ENCODE measurements around the gene FMNL3.

FMNL3 gene

DNA sequence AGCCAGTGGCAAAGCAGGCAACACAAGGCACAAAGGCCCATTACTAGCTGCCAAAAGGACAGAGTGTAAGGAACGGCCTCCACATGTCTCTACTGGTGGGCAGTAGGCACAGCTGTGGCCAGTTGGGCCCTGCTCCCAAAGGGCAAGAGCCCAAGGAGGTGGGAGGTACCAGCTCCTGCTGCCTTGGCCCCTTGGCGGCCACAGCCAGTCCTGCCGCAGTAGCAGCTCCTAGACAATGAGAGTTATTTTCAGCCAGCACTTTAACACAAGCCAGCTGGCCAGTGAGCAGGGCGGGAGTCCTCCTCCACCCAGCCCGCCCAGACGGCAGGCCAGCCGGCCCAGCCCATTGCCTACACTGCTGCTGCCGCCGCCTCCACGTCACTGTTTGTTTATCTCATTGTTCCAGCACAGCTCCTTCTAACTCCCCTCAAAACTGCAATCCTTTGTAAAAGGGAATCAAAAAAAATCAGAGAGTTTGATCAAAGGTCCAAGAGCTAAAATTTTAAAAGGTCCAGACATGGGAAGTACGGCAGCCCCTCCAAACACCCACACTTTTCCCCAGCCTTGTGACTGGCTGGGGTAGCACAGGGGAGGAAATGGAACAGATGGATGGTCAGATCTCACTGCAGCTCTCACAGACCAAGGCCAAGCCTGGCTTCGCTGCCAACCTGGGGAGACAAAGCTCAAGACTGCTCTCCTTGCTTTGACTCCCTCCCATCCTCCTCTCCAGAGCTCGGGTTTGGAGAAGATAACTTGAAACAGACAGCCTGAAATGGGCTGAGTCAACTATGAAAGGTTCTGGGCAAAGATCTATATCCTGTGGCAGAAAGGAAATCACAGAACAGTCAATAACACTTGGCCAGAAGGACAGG, 33.5 kb downstream of the FMNL3 start:
- no peak for DNase-seq

- no peak for DNase-seq
Measured at GRCh38 chr12:49672301-49673217, 34.6 kb downstream of the FMNL3 start.

DNA sequence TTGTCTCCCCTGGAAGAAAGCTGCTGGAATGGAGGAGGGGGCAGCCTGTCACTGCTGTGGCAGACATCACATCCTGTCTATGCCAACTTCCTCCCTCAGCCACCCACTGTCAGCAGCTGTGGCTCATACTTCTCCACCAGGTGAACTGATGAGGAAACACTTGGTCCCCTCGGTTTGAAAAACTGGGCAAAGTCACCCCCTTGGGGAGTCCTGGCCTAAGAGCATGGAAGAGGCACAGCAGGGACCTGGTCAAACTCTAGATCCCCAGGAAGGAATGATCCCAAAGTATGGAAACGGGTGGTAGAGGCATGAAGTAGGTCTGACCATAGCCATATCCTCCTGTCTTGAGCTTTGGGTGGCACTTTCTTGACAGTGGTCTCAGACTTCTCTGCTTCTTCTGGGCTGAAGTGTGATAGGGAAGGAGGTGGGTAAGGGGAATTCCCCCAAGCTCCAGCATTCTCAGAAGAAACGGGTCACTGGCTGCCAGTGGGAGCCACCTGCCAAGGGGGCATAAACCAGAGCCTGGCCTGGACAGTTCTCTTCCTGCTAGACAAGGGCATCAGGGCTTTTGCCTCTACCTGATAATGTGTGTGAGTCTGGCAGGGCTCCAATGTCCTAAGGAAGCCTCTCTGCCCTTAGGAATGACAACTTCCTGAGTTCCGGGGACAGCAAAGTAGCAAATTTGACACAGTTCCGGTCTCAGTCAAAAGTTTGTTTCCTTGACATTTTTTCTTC, 36.0 kb downstream of the FMNL3 start:
- DNase-seq: peak; percentile 73

GRCh38 chr12:49669796-49670195, 37.4 kb downstream of the FMNL3 start:
- no peak for DNase-seq

DNA sequence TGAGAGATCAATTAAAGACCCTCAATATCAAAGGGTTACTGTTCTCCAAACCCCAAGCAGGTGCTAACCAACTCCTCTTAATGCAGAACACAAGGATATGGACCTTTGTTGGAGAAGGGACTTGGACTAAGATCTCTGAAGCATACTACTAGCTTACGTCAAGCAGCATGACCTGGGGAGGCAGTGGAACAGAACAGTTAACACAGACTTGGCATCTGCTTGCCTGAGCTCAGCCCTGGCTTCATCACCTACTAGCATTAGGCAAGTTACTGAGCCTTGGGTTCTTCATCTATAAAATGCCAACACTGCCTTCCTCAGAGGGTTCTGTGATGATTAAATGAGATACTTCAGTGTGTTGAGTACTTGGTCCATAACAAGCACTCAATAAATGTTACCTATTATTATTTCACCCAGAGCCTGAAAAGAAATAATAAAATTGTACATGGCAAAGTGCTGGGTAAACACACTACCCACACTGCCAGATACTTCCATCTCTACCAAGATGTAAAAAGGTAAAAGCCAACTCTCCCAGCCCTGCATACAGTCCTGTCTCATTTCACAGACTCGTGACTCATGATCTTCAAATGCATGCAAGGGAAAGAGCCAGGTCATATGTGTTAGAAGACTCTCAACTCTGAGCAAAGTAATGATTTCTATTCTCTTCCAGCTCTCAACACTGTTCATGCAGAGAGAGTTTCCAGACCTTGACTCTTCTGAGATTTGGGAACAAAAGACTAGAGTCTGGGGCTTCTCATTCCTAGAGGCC, 39.7 kb downstream of the FMNL3 start:
- no peak for DNase-seq

- DNase-seq: no peak
Measured at GRCh38 chr12:49666176-49666575, 41.0 kb downstream of the FMNL3 start.

DNA sequence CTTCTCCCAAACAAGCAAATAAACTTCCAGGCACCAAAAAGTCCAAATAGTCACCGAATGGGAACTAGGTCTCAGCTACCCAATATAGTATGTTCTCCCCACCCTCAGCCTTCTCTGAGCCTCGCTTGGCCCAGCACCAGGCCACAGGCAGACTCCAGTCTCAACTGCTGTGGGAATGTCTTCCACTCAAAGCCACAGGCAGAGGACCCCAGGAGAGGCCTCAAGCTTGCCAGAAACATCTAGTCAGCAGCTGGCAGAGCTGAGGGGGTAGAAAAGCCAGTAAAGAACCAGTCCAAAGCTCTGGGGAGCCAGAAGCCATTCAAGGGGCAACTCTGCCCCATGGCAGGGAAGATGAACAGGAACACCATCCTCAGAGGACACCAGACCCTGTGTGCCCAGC, 41.8 kb downstream of the FMNL3 start:
- no peak for DNase-seq

GRCh38 chr12:49664591-49665239, 42.5 kb downstream of the FMNL3 start:
- no peak for DNase-seq

DNA sequence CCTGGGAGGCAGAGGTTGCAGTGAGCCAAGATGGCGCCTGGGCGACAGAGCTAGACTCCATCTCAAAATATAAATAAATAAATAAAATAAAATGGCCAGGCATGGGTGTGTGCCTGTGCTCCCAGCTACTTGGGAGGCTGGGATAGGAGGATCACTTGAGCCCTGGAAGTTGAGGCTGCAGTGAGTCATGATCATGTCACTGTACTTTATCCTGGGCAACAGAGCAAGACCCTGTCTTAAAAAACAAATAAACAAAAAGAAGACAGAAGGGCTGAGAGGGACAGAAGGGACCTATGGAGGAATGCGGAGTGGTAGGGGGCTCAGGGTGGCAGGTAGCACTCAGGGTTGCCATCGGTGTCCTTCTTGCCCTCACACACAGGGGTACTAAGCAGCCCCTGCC, 43.0 kb downstream of the FMNL3 start:
- no peak for DNase-seq

DNA sequence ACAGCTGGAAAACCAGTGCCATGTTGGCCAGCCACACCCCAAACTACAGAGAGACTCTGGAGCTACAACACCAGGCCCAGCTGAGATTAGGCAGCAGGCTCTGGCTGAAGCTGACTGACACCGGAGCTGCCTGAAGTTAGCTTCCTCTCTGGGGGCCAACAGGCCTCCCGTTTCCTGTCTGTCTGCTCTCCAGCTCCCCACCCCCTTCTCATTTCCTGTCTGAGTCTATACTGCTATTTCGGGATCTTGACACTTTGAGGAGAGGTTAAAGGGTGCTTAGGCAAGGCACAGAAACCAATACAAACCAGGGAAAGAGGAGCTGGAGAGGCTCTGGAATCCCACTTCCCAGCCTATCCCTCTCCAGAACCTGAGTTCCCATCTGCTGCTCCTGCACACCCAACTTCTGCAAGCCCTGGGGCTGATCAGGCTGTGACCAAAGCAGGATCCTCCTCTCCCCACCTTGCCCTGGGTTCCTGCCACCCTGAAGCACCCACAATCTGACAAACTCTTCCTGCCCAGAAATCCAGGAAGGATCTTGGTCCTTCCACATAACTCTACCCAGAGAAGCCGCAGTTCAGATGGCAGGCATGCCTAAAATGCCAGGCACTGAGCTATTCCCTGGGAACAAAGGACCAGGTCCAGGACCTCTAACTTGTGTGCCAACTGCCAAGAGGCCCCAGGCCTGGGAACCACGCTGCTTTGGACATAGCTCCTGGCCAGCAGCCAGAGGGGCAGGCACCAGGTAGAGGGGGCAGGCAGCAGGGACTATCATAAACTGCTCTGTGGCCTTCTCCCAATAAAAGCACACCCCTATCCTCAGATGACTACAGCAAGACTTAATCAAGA, 44.0 kb downstream of the FMNL3 start:
- DNase-seq: peak; percentile 88

- no peak for DNase-seq
Measured at GRCh38 chr12:49661746-49662145, 45.5 kb downstream of the FMNL3 start.

GRCh38 chr12:49661191-49661590, 46.0 kb downstream of the FMNL3 start:
- DNase-seq: no peak

GRCh38 chr12:49659753-49660152, 47.5 kb downstream of the FMNL3 start:
- no peak for DNase-seq

DNA sequence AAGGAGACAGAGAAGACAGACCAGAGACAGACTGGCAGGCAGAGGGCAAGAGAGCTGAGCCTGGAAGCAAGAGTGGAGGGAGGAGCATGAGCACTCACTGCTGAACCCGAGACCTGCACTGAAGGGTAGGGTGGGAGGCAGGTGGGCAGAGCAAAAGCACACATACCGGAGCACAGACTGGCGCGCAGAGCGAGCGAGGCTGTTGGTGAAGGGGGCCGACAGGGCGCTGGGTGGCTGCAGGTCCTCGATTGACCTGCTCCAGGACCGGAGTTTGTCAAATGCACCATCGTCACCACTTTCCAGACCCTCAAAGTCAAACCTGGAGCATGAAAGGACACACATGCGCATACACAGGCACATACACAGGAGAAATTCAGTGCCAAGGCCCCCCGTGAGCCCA, 48.9 kb downstream of the FMNL3 start:
- DNase-seq: no peak

DNA sequence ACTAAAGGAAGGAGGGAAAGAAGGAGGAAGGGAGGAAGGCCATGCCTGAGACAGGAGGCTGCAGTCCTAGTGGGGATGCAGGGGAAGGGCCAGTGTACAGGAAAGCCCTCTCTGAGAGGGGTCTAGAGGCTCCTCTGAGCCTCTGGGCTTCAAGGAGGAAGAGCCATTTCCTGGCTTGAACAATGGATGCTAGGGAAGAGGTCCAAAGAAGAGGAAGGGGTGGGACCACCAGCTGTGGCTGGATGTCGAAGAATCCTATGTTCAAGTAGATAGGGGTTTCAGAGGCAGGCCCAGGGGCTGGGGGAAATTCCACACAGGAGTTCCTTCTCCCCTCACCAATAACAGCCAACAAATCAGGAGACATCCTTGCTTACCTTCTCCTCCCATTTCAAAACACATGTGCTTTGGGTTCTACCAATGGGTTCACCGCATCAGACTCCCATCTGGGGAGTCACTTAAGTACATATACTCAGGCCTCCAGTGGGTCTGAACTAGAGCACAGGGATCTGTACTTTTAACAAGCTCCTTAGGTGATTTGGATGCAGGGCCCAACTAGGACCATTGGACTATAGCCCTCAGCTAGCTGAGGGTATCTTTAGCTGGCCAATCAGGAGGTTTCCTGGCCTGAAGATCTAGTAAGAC, 51.5 kb downstream of the FMNL3 start:
- no peak for DNase-seq

- no peak for DNase-seq
Measured at GRCh38 chr12:49654715-49655114, 52.5 kb downstream of the FMNL3 start.

DNA sequence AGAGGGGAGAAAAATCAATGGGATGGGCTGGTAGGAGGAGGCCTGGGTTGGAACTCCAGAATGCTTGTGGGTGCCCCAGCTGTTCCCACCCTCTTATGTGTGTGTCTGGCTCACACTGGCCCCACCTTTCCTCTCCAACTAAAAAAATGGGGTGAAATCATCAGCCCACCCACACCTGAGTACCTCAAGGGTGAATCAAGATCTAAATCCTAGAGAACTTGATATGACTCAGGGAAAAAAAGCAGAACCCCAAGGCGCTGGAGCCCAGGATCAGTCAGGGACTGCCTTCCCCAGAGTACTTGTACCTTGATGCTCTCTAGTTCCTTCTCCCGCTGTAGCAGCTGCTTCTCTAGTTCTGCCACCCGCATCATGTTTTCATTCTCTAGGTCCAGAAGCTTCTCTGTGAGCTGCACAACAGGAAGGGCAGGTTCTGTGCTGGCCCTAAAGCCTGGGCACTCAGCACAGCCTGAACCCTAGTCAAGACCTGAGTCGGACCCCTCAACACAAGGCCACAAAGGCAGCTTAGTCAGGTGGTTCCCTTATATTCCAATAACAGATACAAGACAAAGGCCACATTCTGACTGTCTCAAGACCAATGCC, 54.2 kb downstream of the FMNL3 start:
- no peak for DNase-seq

DNA sequence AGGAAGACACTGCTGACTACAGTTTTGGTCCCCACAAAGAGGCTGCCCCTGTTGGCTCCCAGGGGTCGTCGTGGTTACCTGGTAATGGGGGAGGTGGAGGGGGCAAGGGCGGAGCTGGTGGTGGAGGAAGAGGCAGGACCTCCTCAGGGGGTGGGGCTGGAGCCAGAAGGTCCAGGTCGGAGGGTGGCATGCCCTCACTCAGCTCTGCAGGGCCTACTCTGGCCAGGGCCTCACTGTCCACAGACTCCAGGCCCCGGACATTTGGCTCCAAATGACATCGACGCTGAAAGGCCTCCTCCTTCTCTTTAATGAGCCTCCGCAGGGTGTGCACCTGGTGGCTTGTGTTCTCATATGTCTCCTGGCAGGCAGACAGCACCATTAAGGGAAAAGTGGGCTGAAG, 55.4 kb downstream of the FMNL3 start:
- DNase-seq: no peak

GRCh38 chr12:49649892-49650291, 57.3 kb downstream of the FMNL3 start:
- no peak for DNase-seq

- no peak for DNase-seq
Measured at GRCh38 chr12:49649445-49649844, 57.8 kb downstream of the FMNL3 start.
